Suprapubic skin (tissue), 2 donors: Measurements from ENCODE around the gene SCAMP2.

Source experiments
- EP300 ChIP-seq: sonication (generic); formaldehyde crosslinking; IDR thresholded peaks from one replicate; pipeline ENCODE4 v1.6.1; 2017; ENCODE audit warnings: antibody characterized with exemption
- POLR2A ChIP-seq, 2 donors: fragments of 450-650 bp; IDR thresholded peaks; one replicate each; pipeline ENCODE4 v1.6.1; 2017; ENCODE audit warnings: antibody characterized with exemption in 2 of 2, mild to moderate bottlenecking in 2 of 2, moderate library complexity in 2 of 2

DNA sequence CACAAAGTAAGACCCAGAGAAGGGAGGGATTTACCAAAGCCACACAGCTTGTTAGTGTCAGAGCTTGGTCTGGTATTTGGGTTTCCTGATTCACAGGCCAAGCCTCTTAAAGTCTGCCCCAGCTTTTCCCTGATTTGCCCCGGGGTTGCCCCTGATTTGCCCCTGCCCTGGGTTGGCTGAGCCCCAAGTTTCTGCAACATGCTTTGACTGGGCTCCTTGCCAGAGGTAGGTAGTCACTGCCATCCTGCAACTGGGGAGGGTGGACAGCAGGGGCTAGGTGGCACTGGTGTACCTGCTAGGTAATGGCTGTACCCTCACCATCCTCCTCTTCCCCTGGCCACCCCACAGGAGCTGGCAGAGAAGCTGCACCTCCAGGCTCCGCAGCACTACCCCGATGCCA is 19.1 kb upstream of the SCAMP2 start:
- no peak for TF ChIP-seq POLR2A (IDR thresholded peaks at IDR 0.05)
- no peak for TF ChIP-seq EP300
